Spinal cord (tissue), 10 donors: ENCODE measurements around the gene SRCIN1. TPM values are rescaled to one million over a fixed set of nuclear protein-coding genes. Genes with fewer than 3 reads are reported as not detected.
"Not testable (repeated sequence)": the region's sequence is repeated elsewhere in the genome, so short reads cannot be mapped to it uniquely, and the experiment has no call there.

ENCODE experiments used
- DNase-seq, 6 donors: peaks; one replicate each; pipeline versions ENCODE4 v3.0.0 to v3.0.0-alpha.2; 2013 to 2015; ENCODE audit warnings: low spot score in 6 of 6, low read depth in 4 of 6
- H3K27ac ChIP-seq: one replicate; pipeline ENCODE4 v1.5.1; 2013; ENCODE audit warnings: low read depth, low read length, control low read depth
- H3K27me3 ChIP-seq: one replicate; pipeline ENCODE4 v1.6.1; 2013; ENCODE audit warnings: low read length; ENCODE audit not compliant: control insufficient read depth, insufficient read depth
- H3K36me3 ChIP-seq: one replicate; pipeline ENCODE4 v1.6.1; 2013; ENCODE audit warnings: low read length; ENCODE audit not compliant: control insufficient read depth, insufficient read depth
- H3K4me1 ChIP-seq: one replicate; pipeline ENCODE4 v1.6.1; 2013; ENCODE audit warnings: low read length; ENCODE audit not compliant: control insufficient read depth, insufficient read depth
- H3K4me3 ChIP-seq: one replicate; pipeline ENCODE4 v1.5.1; 2013; ENCODE audit warnings: low read depth, low read length, control low read depth
- H3K9me3 ChIP-seq: one replicate; pipeline ENCODE4 v1.6.1; 2013; ENCODE audit warnings: low read length; ENCODE audit not compliant: control insufficient read depth, insufficient read depth
- WGBS: methylation state at CpG from one replicate; pipeline ENCODE4 v1.1.5; 2013; ENCODE audit warnings: missing lambda C conversion rate; ENCODE audit not compliant: insufficient coverage; 5-methylcytosine and 5-hydroxymethylcytosine counted together
- polyA plus RNA-seq, 2 donors: library from polyadenylated mRNA; unstranded; fragments of 120-200 nt; gene quantifications; one replicate each; pipeline ENCODE4 v1.2.1, GENCODE V29; 2013; ENCODE audit not compliant: insufficient read length in 2 of 2
- total RNA-seq, 2 donors: library from RNA; depleted of rRNA in 1 of 2; stranded (reverse); fragments of 120-200 nt in 1 of 2; fragments of >200 nt in 1 of 2; gene quantifications; one replicate each; pipeline versions ENCODE4 v1.2.3 to v1.2.4, GENCODE V29; 2013 to 2014
- donor health status: healthy.

The SRCIN1 gene
- total and polyA plus RNA-seq, 4 donors, result 16.0 to 79.4 (median 44.1) TPM

- no peaks in the 10 kb centered on the region for H3K9me3 ChIP-seq
- H3K27me3 ChIP-seq, result no peaks in the 10 kb centered on the region
- no peak overlapping the region for H3K4me3 ChIP-seq
- WGBS, result 58% methylated on average over 12 of the region's 13 CpGs
- H3K27ac ChIP-seq, result no peak overlapping the region
- peaks cover 11% of the 10 kb centered on the region for H3K36me3 ChIP-seq
- H3K4me1 ChIP-seq, result peaks cover 20% of the 10 kb centered on the region
- no peak for DNase-seq
Measured at GRCh38 chr17:38533866-38534497, 71.8 kb downstream of the SRCIN1 start.

- H3K36me3 ChIP-seq, result peaks cover 11% of the 10 kb centered on the region
- peaks cover 24% of the 10 kb centered on the region for H3K4me1 ChIP-seq
- no peak for DNase-seq
- no peaks in the 10 kb centered on the region for H3K9me3 ChIP-seq
- peaks cover 4% of the 10 kb centered on the region for H3K27me3 ChIP-seq
- WGBS, result 44% methylated on average over 8 of the region's 9 CpGs
- no peak overlapping the region for H3K4me3 ChIP-seq
- H3K27ac ChIP-seq, result no peak overlapping the region
Measured at GRCh38 chr17:38533241-38533640, 72.5 kb downstream of the SRCIN1 start.

- Histone ChIP-seq H3K4me3 (no peak overlapping the region), H3K27me3 (peaks cover 4% of the 10 kb centered on the region), H3K4me1 (peaks cover 28% of the 10 kb centered on the region), H3K27ac (no peak overlapping the region), H3K36me3 (peaks cover 11% of the 10 kb centered on the region), H3K9me3 (no peaks in the 10 kb centered on the region)
- 76% methylated on average over 12 of the region's 16 CpGs for WGBS
- DNase-seq, result no peak
Measured at GRCh38 chr17:38532451-38532850, 73.3 kb downstream of the SRCIN1 start.

- H3K4me1 ChIP-seq, result peaks cover 28% of the 10 kb centered on the region
- not testable (repeated sequence) for H3K4me3 ChIP-seq, H3K9me3 ChIP-seq, H3K27ac ChIP-seq, H3K27me3 ChIP-seq, DNase-seq
- H3K36me3 ChIP-seq, result peaks cover 11% of the 10 kb centered on the region
- WGBS, result 49% methylated on average over 7 of the region's 11 CpGs
Measured at GRCh38 chr17:38531761-38532160, 74.0 kb downstream of the SRCIN1 start.

GRCh38 chr17:38530856-38531255 lies 74.9 kb downstream of the SRCIN1 start:
- not testable (repeated sequence) for H3K27me3 ChIP-seq, H3K36me3 ChIP-seq, H3K27ac ChIP-seq, H3K4me3 ChIP-seq, DNase-seq, H3K9me3 ChIP-seq
- peaks cover 28% of the 10 kb centered on the region for H3K4me1 ChIP-seq
- 6% methylated on average over 3 of the region's 11 CpGs for WGBS

- H3K27ac ChIP-seq, H3K4me3 ChIP-seq, H3K9me3 ChIP-seq, H3K36me3 ChIP-seq, H3K27me3 ChIP-seq: not testable (repeated sequence)
- 19% methylated on average over 10 of the region's 10 CpGs for WGBS
- DNase-seq, result peak in 2 of 6 donors; percentile 56 to 78
- H3K4me1 ChIP-seq, result peaks cover 28% of the 10 kb centered on the region
Measured at GRCh38 chr17:38528141-38528540, 77.6 kb downstream of the SRCIN1 start.

GRCh38 chr17:38526526-38526925 lies 79.2 kb downstream of the SRCIN1 start:
- not testable (repeated sequence) for H3K27me3 ChIP-seq, H3K4me3 ChIP-seq, H3K27ac ChIP-seq, H3K9me3 ChIP-seq, DNase-seq, H3K36me3 ChIP-seq
- WGBS, result 71% methylated on average over 1 of the region's 8 CpGs
- H3K4me1 ChIP-seq, result peaks cover 20% of the 10 kb centered on the region

- no peak for DNase-seq
- peaks cover 26% of the 10 kb centered on the region for H3K4me1 ChIP-seq
- no peak overlapping the region for H3K4me3 ChIP-seq
- H3K9me3 ChIP-seq, result no peaks in the 10 kb centered on the region
- H3K27me3 ChIP-seq, result peaks cover 13% of the 10 kb centered on the region
- H3K36me3 ChIP-seq, result peaks cover under 1% of the 10 kb centered on the region
- H3K27ac ChIP-seq, result no peak overlapping the region
- WGBS, result 73% methylated on average over 10 of the region's 13 CpGs
Measured at GRCh38 chr17:38512473-38513058, 93.2 kb downstream of the SRCIN1 start.

GRCh38 chr17:38511150-38512108 lies 94.3 kb downstream of the SRCIN1 start:
- no peak overlapping the region for H3K27ac ChIP-seq
- peaks cover 5% of the 10 kb centered on the region for H3K36me3 ChIP-seq
- peak overlapping the region; percentile 16 for H3K4me3 ChIP-seq
- peaks cover 26% of the 10 kb centered on the region for H3K4me1 ChIP-seq
- 42% methylated on average over 8 of the region's 15 CpGs for WGBS
- peak in 1 of 6 donors; percentile 28 for DNase-seq
- no peaks in the 10 kb centered on the region for H3K9me3 ChIP-seq
- H3K27me3 ChIP-seq, result peaks cover 13% of the 10 kb centered on the region
